Measurements from ENCODE around the gene PLD4.

GRCh38 chr14:104938960-104939359, 14.3 kb downstream of the PLD4 start:
- TF ChIP-seq POLR2AphosphoS5 (IDR thresholded peaks at IDR 0.05) (no peak), CTCF (IDR thresholded peaks at IDR 0.05) (no peak), POLR2A (IDR thresholded peaks at IDR 0.05) (no peak)
